ENCODE results near the gene NME3. TPM values are rescaled to one million over a fixed set of nuclear protein-coding genes. Genes with fewer than 3 reads are reported as not detected.
A peak's percentile ranks its signal among the peaks of the same experiment; 100 is the strongest.

Gene NME3
- total RNA-seq, 4 donors from 2014 or later = 69.3 to 150 (median 126) TPM

- no peaks in the 10 kb centered on the region for H3K9me3 ChIP-seq
- TF ChIP-seq CTCF (IDR thresholded peaks at IDR 0.05) = no peak
- no peak for TF ChIP-seq POLR2A (IDR thresholded peaks at IDR 0.05)
- no peak overlapping the region for H3K27ac ChIP-seq
- H3K36me3 ChIP-seq = peaks cover 0 to 59% (median 0%) of the 10 kb centered on the region in 3 donors
- no peaks in the 10 kb centered on the region for H3K27me3 ChIP-seq
- peak in 1 of 3 donors; percentile 43 for DNase-seq
- peaks cover 0 to 9% (median 3%) of the 10 kb centered on the region in 4 donors for H3K4me1 ChIP-seq
- H3K4me3 ChIP-seq = no peak overlapping the region
Observed at GRCh38 chr16:1759511-1759910, 11.8 kb downstream of the NME3 start.

GRCh38 chr16:1758923-1759322, 12.4 kb downstream of the NME3 start:
- DNase-seq = no peak
- H3K4me3 ChIP-seq = no peak overlapping the region
- no peak overlapping the region for H3K27ac ChIP-seq
- peaks cover 0 to 53% (median 0%) of the 10 kb centered on the region in 3 donors for H3K36me3 ChIP-seq
- TF ChIP-seq POLR2A (IDR thresholded peaks at IDR 0.05) = no peak
- no peak for TF ChIP-seq CTCF (IDR thresholded peaks at IDR 0.05)
- H3K4me1 ChIP-seq = peaks cover 0 to 9% (median 3%) of the 10 kb centered on the region in 4 donors
- H3K27me3 ChIP-seq = no peaks in the 10 kb centered on the region
- H3K9me3 ChIP-seq = no peaks in the 10 kb centered on the region

GRCh38 chr16:1757714-1758461, 13.5 kb downstream of the NME3 start:
- peaks cover 0 to 9% (median 3%) of the 10 kb centered on the region in 4 donors for H3K4me1 ChIP-seq
- TF ChIP-seq POLR2A (IDR thresholded peaks at IDR 0.05) = peak; percentile 7 to 24
- TF ChIP-seq CTCF (IDR thresholded peaks at IDR 0.05) = no peak
- H3K27ac ChIP-seq = peak overlapping the region in 3 of 4 donors; percentile 51 to 84 (median 68)
- H3K36me3 ChIP-seq = peaks cover 0 to 47% (median 0%) of the 10 kb centered on the region in 3 donors
- peak overlapping the region in 2 of 4 donors; percentile 8 to 25 for H3K4me3 ChIP-seq
- DNase-seq = peak in 1 of 3 donors; percentile 70
- no peaks in the 10 kb centered on the region for H3K27me3 ChIP-seq
- no peaks in the 10 kb centered on the region for H3K9me3 ChIP-seq

GRCh38 chr16:1754204-1754603, 17.1 kb downstream of the NME3 start:
- no peak for DNase-seq
- no peak overlapping the region for H3K27ac ChIP-seq
- H3K9me3 ChIP-seq = no peaks in the 10 kb centered on the region
- peaks cover 0 to 9% (median 3%) of the 10 kb centered on the region in 4 donors for H3K4me1 ChIP-seq
- H3K4me3 ChIP-seq = no peak overlapping the region
- peaks cover 0 to 48% (median 0%) of the 10 kb centered on the region in 3 donors for H3K36me3 ChIP-seq
- TF ChIP-seq CTCF (IDR thresholded peaks at IDR 0.05) (no peak), POLR2A (IDR thresholded peaks at IDR 0.05) (no peak)
- H3K27me3 ChIP-seq = no peaks in the 10 kb centered on the region

GRCh38 chr16:1752853-1753252, 18.5 kb downstream of the NME3 start:
- no peak for DNase-seq
- Histone ChIP-seq H3K4me3 (no peak overlapping the region), H3K27ac (no peak overlapping the region), H3K9me3 (no peaks in the 10 kb centered on the region), H3K36me3 (peaks cover 0 to 58% (median 0%) of the 10 kb centered on the region in 3 donors), H3K27me3 (no peaks in the 10 kb centered on the region), H3K4me1 (peaks cover 0 to 9% (median 3%) of the 10 kb centered on the region in 4 donors)
- TF ChIP-seq CTCF (IDR thresholded peaks at IDR 0.05) = no peak
- TF ChIP-seq POLR2A (IDR thresholded peaks at IDR 0.05) = no peak

All from Peyer's patch (tissue), 4 donors.